HepG2 (cell line): ENCODE data around the gene COPB2. TPM values are rescaled to one million over a fixed set of nuclear protein-coding genes. Genes with fewer than 3 reads are reported as not detected.

Source experiments
- CEBPB ChIP-seq: IDR thresholded peaks from 2 replicates; pipeline ENCODE4 v1.6.1; 2011; ENCODE audit warnings: low read depth, low read length, improper control_type of control experiment, borderline replicate concordance
- HIVEP1 ChIP-seq: sonication (generic); formaldehyde crosslinking; IDR thresholded peaks from 2 replicates; pipeline ENCODE4 v1.4.0; 2020; ENCODE audit warnings: mild to moderate bottlenecking, missing genetic modification reagents
- HNRNPUL1 ChIP-seq: fragments of 200-400 bp; formaldehyde crosslinking; IDR thresholded peaks from 2 replicates; pipeline ENCODE4 v1.6.1; 2017; ENCODE audit warnings: low read depth, mild to moderate bottlenecking, low read length, moderate library complexity
- KAT7 ChIP-seq: IDR thresholded peaks from 2 replicates; pipeline ENCODE4 v1.6.1; 2018; ENCODE audit warnings: borderline replicate concordance, missing compliant biosample characterization
- KDM5B ChIP-seq: sonication (generic); formaldehyde crosslinking; IDR thresholded peaks from 2 replicates; pipeline ENCODE4 v1.4.0; 2020; ENCODE audit warnings: missing genetic modification reagents, mild to moderate bottlenecking, borderline replicate concordance
- KMT2B ChIP-seq: IDR thresholded peaks from 2 replicates; pipeline ENCODE4 v1.6.1; 2016; ENCODE audit warnings: missing genetic modification reagents, missing compliant biosample characterization
- NFE2 ChIP-seq: sonication (generic); formaldehyde crosslinking; IDR thresholded peaks from 2 replicates; pipeline ENCODE4 v1.4.0; 2020; ENCODE audit warnings: missing genetic modification reagents
- ONECUT2 ChIP-seq: sonication (generic); formaldehyde crosslinking; IDR thresholded peaks from 2 replicates; pipeline ENCODE4 v1.4.0; 2020; ENCODE audit warnings: missing genetic modification reagents
- RARA ChIP-seq: IDR thresholded peaks from 2 replicates; pipeline ENCODE4 v1.6.1; 2016; ENCODE audit warnings: missing genetic modification reagents, missing compliant biosample characterization
- RFXANK ChIP-seq: IDR thresholded peaks from 2 replicates; pipeline ENCODE4 v1.6.1; 2016
- SMARCE1 ChIP-seq: fragments of 450-650 bp; IDR thresholded peaks from 2 replicates; pipeline ENCODE4 v1.6.1; 2017; ENCODE audit warnings: borderline replicate concordance
- SRSF1 ChIP-seq: fragments of 200-400 bp; formaldehyde crosslinking; optimal IDR thresholded peaks from 2 replicates; pipeline ENCODE3; 2017; ENCODE audit warnings: mild to moderate bottlenecking, low read depth, low read length, moderate library complexity
- TARDBP ChIP-seq: sonication (generic); formaldehyde crosslinking; IDR thresholded peaks from 2 replicates; pipeline ENCODE4 v1.8.0; 2022; ENCODE audit warnings: mild to moderate bottlenecking, missing genetic modification reagents
- polyA plus RNA-seq, 8 experiments: library from polyadenylated mRNA; depleted of rRNA in 3 of 8; stranded (reverse) in 7 of 8; unstranded in 1 of 8; fragments of >200 nt; fragmentation: Illumina TruSeq in 4 of 8; extraction: Trizol in 4 of 8; gene quantifications; 2 replicates each; pipeline versions ENCODE4 v1.2.1 to v1.2.3, GENCODE V29; 2011 to 2016; ENCODE audit warnings: low read depth in 4 of 8, missing spikeins in 1 of 8, mixed read lengths in 1 of 8; ENCODE audit not compliant: insufficient read depth in 1 of 8
- total RNA-seq, 5 experiments: library from RNA; depleted of rRNA; stranded (reverse); fragments of >200 nt; fragmentation: Illumina TruSeq; extraction: Trizol; gene quantifications; 2 replicates each; pipeline ENCODE4 v1.2.3, GENCODE V29; 2016; ENCODE audit warnings: low read depth in 1 of 5
- TF ChIP-seq, protein P1 (sequence below): sonication (generic); formaldehyde crosslinking; IDR thresholded peaks from 2 replicates; pipeline ENCODE4 v1.9.0; 2021; ENCODE audit warnings: missing genetic modification reagents, borderline replicate concordance
- TF ChIP-seq, protein P2 (sequence below): sonication (generic); formaldehyde crosslinking; IDR thresholded peaks from 2 replicates; pipeline ENCODE4 v1.8.1; 2022; ENCODE audit warnings: mild to moderate bottlenecking, missing genetic modification reagents
- TF ChIP-seq, protein P3 (sequence below): IDR thresholded peaks from 2 replicates; pipeline ENCODE4 v1.6.1; 2012; ENCODE audit warnings: low read depth, low read length, improper control_type of control experiment

Gene COPB2
- total and polyA plus RNA-seq, 2 of the 13 experiments (the other 11 are each of a cell fraction or from before 2014, with no cell fraction given), result 83.3 to 217 TPM

GRCh38 chr3:139355476-139355875, 34.0 kb downstream of the COPB2 start (continued):
- TF ChIP-seq, protein P1, sequence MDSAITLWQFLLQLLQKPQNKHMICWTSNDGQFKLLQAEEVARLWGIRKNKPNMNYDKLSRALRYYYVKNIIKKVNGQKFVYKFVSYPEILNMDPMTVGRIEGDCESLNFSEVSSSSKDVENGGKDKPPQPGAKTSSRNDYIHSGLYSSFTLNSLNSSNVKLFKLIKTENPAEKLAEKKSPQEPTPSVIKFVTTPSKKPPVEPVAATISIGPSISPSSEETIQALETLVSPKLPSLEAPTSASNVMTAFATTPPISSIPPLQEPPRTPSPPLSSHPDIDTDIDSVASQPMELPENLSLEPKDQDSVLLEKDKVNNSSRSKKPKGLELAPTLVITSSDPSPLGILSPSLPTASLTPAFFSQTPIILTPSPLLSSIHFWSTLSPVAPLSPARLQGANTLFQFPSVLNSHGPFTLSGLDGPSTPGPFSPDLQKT, result no peak
- TF ChIP-seq, protein P2, sequence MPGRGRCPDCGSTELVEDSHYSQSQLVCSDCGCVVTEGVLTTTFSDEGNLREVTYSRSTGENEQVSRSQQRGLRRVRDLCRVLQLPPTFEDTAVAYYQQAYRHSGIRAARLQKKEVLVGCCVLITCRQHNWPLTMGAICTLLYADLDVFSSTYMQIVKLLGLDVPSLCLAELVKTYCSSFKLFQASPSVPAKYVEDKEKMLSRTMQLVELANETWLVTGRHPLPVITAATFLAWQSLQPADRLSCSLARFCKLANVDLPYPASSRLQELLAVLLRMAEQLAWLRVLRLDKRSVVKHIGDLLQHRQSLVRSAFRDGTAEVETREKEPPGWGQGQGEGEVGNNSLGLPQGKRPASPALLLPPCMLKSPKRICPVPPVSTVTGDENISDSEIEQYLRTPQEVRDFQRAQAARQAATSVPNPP (CRISPR knock-in tag), result no peak
- TF ChIP-seq HIVEP1 (CRISPR knock-in tag), result no peak
- no peak for TF ChIP-seq SMARCE1
- no peak for TF ChIP-seq RFXANK (CRISPR knock-in tag)
- TF ChIP-seq, protein P3, sequence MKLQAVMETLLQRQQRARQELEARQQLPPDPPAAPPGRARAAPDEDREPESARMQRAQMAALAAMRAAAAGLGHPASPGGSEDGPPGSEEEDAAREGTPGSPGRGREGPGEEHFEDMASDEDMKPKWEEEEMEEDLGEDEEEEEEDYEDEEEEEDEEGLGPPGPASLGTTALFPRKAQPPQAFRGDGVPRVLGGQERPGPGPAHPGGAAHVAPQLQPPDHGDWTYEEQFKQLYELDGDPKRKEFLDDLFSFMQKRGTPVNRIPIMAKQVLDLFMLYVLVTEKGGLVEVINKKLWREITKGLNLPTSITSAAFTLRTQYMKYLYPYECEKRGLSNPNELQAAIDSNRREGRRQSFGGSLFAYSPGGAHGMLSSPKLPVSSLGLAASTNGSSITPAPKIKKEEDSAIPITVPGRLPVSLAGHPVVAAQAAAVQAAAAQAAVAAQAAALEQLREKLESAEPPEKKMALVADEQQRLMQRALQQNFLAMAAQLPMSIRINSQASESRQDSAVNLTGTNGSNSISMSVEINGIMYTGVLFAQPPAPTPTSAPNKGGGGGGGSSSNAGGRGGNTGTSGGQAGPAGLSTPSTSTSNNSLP, result no peak
- TF ChIP-seq KDM5B, result no peak
- TF ChIP-seq TARDBP, result no peak
- no peak for TF ChIP-seq KMT2B (CRISPR knock-in tag)
- TF ChIP-seq SRSF1, result no peak
- TF ChIP-seq ONECUT2 (CRISPR knock-in tag), result no peak
- TF ChIP-seq CEBPB, result peak; percentile 7; the same call in 1 of the 2 replicates
- no peak for TF ChIP-seq KAT7 (CRISPR knock-in tag)
- TF ChIP-seq HNRNPUL1, result no peak
- no peak for TF ChIP-seq RARA
- TF ChIP-seq NFE2 (CRISPR knock-in tag), result no peak
